WI38 (cell line): ENCODE results near the gene C1QTNF5.
A peak's percentile ranks its signal among the peaks of the same experiment; 100 is the strongest.

ENCODE experiments used
- H3K4me3 ChIP-seq: 2 replicates; pipeline ENCODE4 v1.5.1; 2011; ENCODE audit warnings: low read depth, mild to moderate bottlenecking, control low read depth, low read length
- TF ChIP-seq, protein P1 (sequence below): IDR thresholded peaks from 2 replicates; pipeline ENCODE4 v1.5.1; 2012; ENCODE audit warnings: low read depth, mild to moderate bottlenecking, control low read depth, low read length

The C1QTNF5 gene

DNA sequence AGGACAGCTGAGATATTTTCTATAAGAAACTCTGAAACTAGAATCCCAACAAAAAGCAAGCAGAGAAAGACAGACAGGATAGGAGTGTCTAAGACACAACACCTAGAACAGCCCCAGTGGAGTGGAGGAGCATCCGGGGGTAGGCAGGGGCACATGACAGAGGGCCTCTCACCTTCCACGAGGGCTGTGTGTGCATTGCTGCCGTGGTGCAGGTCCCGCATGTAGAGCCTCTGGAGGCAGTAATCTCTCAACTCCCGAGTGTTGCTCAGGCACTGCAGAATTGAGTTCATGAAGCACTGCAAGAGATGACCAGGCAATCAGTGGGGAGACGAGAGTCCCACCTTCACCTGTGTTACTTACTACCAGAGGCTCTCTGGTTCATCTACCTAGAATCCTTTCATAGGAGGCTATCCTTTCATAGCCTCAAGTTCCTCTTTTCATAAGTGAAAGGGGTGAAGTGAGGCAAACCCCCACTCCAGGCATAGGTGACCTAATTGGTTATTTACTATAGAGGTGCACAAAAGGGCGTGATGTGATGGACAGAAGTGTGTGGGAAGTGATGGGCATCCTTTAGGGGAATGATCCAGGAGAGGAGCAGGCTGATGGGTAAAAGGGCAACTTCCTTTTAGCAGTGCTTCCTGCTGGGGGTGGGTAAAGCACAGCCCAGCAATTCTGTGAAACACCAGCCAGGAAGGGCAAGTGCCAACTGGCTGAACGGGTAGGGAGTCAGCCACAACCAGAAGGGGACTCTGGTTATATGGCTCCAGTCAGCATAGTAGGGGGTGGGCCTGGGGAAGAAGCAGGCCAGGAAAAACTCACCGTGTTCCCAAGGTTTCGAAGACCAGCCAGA is 18.9 kb upstream of the C1QTNF5 start:
- H3K4me3 ChIP-seq: no peak overlapping the region
- TF ChIP-seq, protein P1, sequence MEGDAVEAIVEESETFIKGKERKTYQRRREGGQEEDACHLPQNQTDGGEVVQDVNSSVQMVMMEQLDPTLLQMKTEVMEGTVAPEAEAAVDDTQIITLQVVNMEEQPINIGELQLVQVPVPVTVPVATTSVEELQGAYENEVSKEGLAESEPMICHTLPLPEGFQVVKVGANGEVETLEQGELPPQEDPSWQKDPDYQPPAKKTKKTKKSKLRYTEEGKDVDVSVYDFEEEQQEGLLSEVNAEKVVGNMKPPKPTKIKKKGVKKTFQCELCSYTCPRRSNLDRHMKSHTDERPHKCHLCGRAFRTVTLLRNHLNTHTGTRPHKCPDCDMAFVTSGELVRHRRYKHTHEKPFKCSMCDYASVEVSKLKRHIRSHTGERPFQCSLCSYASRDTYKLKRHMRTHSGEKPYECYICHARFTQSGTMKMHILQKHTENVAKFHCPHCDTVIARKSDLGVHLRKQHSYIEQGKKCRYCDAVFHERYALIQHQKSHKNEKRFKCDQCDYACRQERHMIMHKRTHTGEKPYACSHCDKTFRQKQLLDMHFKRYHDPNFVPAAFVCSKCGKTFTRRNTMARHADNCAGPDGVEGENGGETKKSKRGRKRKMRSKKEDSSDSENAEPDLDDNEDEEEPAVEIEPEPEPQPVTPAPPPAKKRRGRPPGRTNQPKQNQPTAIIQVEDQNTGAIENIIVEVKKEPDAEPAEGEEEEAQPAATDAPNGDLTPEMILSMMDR: no peak

DNA sequence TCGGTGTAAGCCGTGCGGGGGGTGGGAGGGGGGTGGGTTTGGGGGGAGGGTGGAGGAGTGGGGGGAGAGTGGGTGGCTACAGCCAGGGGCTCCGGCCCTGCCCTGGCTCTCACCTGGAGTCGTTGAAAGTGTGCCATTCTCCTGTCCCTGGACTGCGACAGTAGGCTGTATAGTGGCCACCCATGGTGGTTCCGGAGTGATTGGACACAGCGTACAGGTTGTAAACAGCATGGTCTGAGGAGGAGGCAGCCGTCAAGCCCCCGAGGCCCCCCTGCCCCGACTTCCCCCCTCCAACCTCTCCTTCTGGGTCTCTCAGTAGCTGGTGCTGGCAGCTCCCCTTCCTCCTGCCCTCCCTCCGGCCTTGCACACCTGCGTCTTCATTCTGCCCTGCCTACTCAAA is 16.4 kb upstream of the C1QTNF5 start:
- TF ChIP-seq, protein P1: no peak
- peak overlapping the region; percentile 59 for H3K4me3 ChIP-seq

DNA sequence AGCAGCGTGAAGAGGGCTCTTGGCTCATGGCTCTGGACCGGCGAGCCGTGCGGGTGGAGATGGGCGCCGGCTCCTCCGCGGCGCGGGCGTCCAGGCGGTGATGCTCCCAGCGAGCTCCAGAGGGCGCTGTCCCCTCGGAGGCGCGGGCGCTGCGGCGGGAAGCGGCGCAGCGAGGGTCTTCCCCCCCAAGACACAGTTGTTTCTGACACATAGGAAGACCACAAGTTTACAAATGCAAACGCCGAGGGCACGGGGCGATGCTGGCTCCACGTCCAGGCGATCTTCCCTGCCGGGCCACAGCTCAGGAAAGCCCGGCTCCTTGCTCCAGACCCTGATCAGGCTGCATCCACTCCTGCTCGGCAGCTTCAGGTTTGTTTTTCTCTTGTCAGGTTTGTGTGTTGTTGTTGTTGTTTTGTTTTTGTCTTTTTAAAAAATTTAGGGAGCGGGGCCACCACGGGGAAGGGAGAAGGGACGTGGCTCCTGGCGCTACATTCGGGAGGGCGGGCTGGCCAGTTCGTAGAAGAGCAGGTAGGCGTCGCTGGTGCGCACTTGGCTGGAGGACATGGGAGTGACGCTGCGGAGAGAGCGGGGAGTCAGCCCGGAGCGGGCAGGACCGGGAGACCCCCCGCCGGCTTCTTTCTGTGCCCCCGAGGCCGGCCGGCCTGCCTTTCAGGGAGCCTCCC is 15.8 kb upstream of the C1QTNF5 start:
- TF ChIP-seq, protein P1: peak; percentile 90
- H3K4me3 ChIP-seq: peak overlapping the region; percentile 59

DNA sequence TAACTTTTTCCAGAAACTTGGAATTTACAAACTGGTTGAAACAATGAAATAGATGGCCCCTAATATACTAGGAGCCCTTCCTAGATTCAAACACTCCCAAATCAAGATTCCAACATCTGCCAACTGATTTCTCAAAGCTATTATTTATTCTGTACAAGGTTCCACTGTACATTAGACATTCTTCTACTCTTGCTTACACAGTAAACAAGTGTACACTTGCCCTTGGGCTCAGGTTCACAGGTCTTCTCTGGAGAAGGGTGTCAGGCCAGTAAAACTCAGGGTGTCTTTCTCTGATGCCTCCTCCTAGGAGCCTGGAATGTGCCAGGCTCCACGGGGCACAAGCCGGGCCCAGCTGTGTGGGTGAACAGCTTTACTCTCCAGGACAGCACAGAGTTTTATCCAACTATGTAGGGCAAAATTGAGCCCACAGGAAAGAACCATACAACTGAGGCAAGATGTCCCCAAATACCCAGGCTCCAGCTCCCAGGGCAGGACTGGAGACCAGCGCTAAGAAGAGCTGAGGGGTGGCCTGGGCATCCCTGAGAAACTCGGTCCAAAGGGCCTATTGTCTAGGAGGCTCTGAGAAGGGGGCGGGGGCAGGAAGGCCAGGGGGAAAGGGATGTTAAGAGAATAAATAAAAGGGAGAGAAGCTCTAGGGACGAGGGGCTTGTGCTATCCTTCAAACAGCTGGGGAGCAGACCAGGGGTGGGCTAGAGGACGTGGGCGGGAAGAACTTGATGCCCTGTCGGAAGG is 14.6 kb upstream of the C1QTNF5 start:
- TF ChIP-seq, protein P1: no peak
- no peak overlapping the region for H3K4me3 ChIP-seq

DNA sequence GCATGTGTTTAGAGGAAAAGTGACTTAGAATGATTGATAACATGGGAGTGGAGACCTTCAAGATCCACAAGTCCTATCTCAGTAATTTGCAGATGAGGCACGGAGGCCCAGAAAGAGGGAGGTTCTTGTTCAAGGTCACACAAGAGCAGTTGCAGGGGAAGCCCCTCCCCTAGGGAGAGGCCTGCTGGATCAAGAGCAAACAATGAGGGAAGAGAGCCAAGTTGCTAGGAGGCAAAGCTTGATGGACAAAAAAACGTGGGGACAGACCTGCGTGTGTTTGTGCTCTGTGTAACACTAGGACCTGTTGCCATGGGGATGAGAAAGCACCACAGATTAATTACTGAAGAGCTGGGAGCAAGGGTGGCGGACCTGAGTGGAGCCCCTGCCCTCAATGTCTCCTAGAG is 12.2 kb upstream of the C1QTNF5 start:
- TF ChIP-seq, protein P1: no peak
- no peak overlapping the region for H3K4me3 ChIP-seq

DNA sequence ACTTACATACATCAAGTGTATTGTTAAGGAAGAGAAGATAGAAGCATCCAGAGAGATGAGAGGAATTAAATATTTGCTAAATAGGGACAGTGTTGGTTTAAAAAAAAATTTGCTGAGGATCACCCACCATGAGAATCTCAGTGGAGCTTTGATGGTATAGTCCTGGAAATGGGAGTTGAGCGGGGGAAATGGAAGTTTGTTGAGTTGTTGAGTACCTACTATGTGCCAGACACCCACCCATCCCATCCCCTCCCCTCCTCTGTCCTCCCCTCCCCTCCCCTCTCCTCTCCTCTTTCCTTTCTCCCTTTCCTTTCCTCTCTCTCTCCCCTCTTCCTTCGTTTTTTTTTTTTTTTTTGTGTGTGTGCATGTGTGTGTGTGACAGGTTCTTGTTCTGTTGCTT is 10.5 kb upstream of the C1QTNF5 start:
- H3K4me3 ChIP-seq: no peak overlapping the region
- TF ChIP-seq, protein P1: no peak

DNA sequence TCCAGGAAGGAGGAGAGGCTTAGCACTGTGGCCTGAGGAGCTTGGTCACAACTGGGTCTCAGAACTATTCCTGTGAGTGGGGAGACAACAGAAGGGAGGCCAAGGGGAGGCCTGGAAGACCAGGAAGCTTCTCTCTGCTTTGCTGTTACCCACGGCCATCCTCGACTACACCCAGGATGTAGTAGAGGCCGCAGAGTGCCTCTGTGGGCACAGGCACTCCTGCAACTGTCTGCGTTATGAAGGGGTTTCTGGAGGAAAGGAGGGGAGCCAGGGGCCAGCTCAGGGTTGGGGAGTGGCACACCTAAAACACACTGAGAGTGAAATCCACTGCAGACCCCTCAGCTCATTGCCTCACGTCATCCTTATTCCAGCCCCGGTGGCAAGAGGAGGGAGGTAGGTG is 9.6 kb upstream of the C1QTNF5 start:
- H3K4me3 ChIP-seq: no peak overlapping the region
- TF ChIP-seq, protein P1: no peak
